ENCODE results near the gene KRR1. TPM values are rescaled to one million over a fixed set of nuclear protein-coding genes. Genes with fewer than 3 reads are reported as not detected.

KRR1 gene
- total and polyA plus RNA-seq, 9 donors = 12.1 to 69.1 (median 48.3) TPM

DNA sequence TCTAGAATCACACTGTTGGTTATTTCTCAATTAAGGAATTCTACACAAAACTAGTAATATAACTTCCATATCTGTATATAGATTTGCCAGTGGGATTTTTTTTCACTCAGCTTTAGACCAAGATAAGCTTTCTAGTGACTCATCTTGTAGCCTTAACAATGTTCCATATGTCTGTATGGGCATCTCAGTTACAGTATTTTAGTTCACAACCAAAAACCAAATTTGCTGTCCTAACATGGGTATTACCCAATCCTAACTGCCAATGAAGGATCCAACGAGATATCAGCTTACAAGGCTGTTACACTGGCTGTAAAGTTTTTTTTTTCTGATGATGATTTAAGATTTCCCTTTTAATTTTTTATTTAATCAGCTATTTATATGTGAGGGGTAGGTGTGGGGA lies 31.5 kb upstream of the KRR1 start:
- DNase-seq = no peak
- intact Hi-C loops (cut with DNase I) = loop anchor here in 1 of 4 donors (5.0 kb wide), 1 partner anchor 794 kb away; no protein-coding TSS in a partner anchor
- H3K27ac ChIP-seq = no peak overlapping the region
- WGBS, 3 donors = 85 to 90% (median 85%) methylated on average over 1 of the region's 1 CpG
- H3K36me3 ChIP-seq = no peaks in the 10 kb centered on the region
- no peaks in the 10 kb centered on the region for H3K27me3 ChIP-seq
- no peaks in the 10 kb centered on the region for H3K9me3 ChIP-seq
- TF ChIP-seq, protein P1, sequence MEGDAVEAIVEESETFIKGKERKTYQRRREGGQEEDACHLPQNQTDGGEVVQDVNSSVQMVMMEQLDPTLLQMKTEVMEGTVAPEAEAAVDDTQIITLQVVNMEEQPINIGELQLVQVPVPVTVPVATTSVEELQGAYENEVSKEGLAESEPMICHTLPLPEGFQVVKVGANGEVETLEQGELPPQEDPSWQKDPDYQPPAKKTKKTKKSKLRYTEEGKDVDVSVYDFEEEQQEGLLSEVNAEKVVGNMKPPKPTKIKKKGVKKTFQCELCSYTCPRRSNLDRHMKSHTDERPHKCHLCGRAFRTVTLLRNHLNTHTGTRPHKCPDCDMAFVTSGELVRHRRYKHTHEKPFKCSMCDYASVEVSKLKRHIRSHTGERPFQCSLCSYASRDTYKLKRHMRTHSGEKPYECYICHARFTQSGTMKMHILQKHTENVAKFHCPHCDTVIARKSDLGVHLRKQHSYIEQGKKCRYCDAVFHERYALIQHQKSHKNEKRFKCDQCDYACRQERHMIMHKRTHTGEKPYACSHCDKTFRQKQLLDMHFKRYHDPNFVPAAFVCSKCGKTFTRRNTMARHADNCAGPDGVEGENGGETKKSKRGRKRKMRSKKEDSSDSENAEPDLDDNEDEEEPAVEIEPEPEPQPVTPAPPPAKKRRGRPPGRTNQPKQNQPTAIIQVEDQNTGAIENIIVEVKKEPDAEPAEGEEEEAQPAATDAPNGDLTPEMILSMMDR (IDR thresholded peaks at IDR 0.05) = no peak
- TF ChIP-seq POLR2A (IDR thresholded peaks at IDR 0.05) (no peak), EP300 (IDR thresholded peaks at IDR 0.05) (no peak)
- H3K4me3 ChIP-seq = no peak overlapping the region
- no peaks in the 10 kb centered on the region for H3K4me1 ChIP-seq (ENCODE audit: insufficient read depth)

DNA sequence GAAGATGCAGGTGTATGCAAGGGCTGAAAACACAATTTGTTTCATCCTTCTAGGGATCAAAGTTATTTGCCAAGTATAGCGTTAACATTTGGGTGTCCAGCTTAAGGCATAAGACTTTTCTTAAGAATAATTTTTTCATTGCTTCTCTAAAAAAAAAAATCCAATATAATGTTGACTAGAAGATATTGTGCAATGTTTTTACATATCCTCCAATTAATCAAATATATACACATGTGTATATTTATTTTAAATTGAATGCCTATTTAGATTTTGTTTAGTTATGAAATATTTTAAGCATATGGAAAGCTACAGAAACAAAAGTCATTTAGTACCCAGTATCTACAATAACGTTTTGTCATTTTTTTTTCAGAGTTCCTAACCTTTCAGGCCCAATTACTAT lies 28.5 kb upstream of the KRR1 start:
- H3K4me1 ChIP-seq (ENCODE audit: insufficient read depth) = no peaks in the 10 kb centered on the region
- intact Hi-C loops (cut with DNase I) = loop anchor here in 1 of 4 donors (5.0 kb wide), 1 partner anchor 797 kb away; no protein-coding TSS in a partner anchor
- no peak for DNase-seq
- no peak overlapping the region for H3K4me3 ChIP-seq
- no peaks in the 10 kb centered on the region for H3K27me3 ChIP-seq
- H3K9me3 ChIP-seq = no peaks in the 10 kb centered on the region
- TF ChIP-seq EP300 (IDR thresholded peaks at IDR 0.05) (no peak), POLR2A (IDR thresholded peaks at IDR 0.05) (no peak)
- TF ChIP-seq, protein P1 (IDR thresholded peaks at IDR 0.05) = no peak
- 74 to 79% (median 77%) methylated on average over 2 of the region's 2 CpGs for WGBS, 3 donors
- no peak overlapping the region for H3K27ac ChIP-seq
- H3K36me3 ChIP-seq = no peaks in the 10 kb centered on the region

DNA sequence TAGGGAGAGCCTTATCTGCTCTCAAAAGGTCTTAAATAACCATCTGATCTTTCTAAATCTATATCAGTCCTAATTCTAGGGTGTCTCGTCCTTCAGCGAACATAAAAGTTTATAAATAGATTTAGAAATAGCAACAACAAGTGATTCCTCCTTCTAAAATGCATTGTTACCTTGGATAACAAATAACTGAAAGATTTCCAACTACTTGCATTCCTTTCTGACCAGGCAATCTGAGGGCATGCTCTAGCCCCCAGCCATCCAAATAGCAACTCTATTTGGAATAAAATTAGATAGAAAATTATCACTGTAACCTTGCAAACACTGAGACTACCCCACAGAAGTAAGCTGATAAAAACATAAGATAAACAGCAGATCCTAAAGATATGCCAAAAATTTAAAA lies 21.8 kb upstream of the KRR1 start:
- TF ChIP-seq, protein P1 (IDR thresholded peaks at IDR 0.05) = no peak
- TF ChIP-seq POLR2A (IDR thresholded peaks at IDR 0.05) (no peak), EP300 (IDR thresholded peaks at IDR 0.05) (no peak)
- Histone ChIP-seq H3K36me3 (no peaks in the 10 kb centered on the region), H3K4me3 (no peak overlapping the region), H3K27me3 (no peaks in the 10 kb centered on the region), H3K4me1 (ENCODE audit: insufficient read depth) (no peaks in the 10 kb centered on the region), H3K27ac (no peak overlapping the region), H3K9me3 (no peaks in the 10 kb centered on the region)
- DNase-seq = no peak
- WGBS, 3 donors = 32 to 44% (median 41%) methylated on average over 2 of the region's 2 CpGs
- intact Hi-C loops (cut with DNase I) = no loop called here

DNA sequence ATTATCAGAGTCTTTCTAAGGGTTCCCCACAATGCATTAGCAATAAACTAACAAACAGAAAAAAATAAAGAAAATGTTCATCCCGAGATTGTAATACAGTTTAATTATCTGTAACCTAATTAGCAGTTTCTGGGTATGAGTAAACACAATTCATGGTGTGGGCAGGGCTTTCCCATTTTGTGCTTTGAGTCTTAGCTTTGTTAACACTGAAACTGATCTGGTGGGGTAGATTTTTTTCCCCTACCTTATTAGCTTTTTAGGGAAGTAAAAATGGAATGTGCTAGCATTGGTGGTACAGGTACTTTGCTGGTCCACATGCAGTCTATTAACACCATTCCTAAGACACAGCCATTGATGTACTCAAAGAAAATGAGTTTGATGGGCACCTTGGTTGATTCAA lies 18.4 kb upstream of the KRR1 start:
- WGBS, 3 donors = 76 to 81% (median 76%) methylated on average over 1 of the region's 1 CpG
- Histone ChIP-seq H3K4me3 (no peak overlapping the region), H3K9me3 (no peaks in the 10 kb centered on the region), H3K27me3 (no peaks in the 10 kb centered on the region), H3K36me3 (no peaks in the 10 kb centered on the region), H3K27ac (no peak overlapping the region), H3K4me1 (ENCODE audit: insufficient read depth) (no peaks in the 10 kb centered on the region)
- intact Hi-C loops (cut with DNase I) = loop anchor here in 1 of 4 donors (10.0 kb wide), 1 partner anchor 505 kb away; the partner anchor contains the start of gene PHLDA1
- no peak for DNase-seq
- TF ChIP-seq POLR2A (IDR thresholded peaks at IDR 0.05) (no peak), EP300 (IDR thresholded peaks at IDR 0.05) (no peak)
- TF ChIP-seq, protein P1 (IDR thresholded peaks at IDR 0.05) = no peak

Data from ovary (tissue), 9 donors.